Right lobe of liver (tissue), 4 donors: ENCODE measurements around the gene SLC35F4.

ENCODE experiments used
- POLR2A ChIP-seq: fragments of 450-650 bp; IDR thresholded peaks from one replicate; pipeline ENCODE4 v1.6.1; 2017; ENCODE audit warnings: antibody characterized with exemption, mild to moderate bottlenecking
- TF ChIP-seq, protein P1 (sequence below), 4 donors: fragments of 200-600 bp in 3 of 4; fragments of 450-650 bp in 1 of 4; IDR thresholded peaks; one replicate each; pipeline versions ENCODE4 v1.5.1 to v1.8.0; 2016 to 2022; ENCODE audit warnings: antibody characterized with exemption in 4 of 4, mild to moderate bottlenecking in 2 of 4
- donor health status: DM: no; HTN: no; CAD: no.
- donor health status: DM: no; HTN: no; CAD: no.
- donor health status: DM: no; HTN: yes; CAD: no.

- TF ChIP-seq, protein P1, sequence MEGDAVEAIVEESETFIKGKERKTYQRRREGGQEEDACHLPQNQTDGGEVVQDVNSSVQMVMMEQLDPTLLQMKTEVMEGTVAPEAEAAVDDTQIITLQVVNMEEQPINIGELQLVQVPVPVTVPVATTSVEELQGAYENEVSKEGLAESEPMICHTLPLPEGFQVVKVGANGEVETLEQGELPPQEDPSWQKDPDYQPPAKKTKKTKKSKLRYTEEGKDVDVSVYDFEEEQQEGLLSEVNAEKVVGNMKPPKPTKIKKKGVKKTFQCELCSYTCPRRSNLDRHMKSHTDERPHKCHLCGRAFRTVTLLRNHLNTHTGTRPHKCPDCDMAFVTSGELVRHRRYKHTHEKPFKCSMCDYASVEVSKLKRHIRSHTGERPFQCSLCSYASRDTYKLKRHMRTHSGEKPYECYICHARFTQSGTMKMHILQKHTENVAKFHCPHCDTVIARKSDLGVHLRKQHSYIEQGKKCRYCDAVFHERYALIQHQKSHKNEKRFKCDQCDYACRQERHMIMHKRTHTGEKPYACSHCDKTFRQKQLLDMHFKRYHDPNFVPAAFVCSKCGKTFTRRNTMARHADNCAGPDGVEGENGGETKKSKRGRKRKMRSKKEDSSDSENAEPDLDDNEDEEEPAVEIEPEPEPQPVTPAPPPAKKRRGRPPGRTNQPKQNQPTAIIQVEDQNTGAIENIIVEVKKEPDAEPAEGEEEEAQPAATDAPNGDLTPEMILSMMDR (IDR thresholded peaks at IDR 0.05): no peak
- no peak for TF ChIP-seq POLR2A
These were observed 316.0 kb downstream of the SLC35F4 start for GRCh38 chr14:57549765-57550420.
